Measurements from ENCODE around the gene FZR1. TPM values are rescaled to one million over a fixed set of nuclear protein-coding genes. Genes with fewer than 3 reads are reported as not detected.

FZR1 gene
- total and polyA plus RNA-seq, 2 of the 8 experiments (the other 6 are each of a cell fraction or from before 2014, with no cell fraction given) = 21.6 to 35.5 TPM

DNA sequence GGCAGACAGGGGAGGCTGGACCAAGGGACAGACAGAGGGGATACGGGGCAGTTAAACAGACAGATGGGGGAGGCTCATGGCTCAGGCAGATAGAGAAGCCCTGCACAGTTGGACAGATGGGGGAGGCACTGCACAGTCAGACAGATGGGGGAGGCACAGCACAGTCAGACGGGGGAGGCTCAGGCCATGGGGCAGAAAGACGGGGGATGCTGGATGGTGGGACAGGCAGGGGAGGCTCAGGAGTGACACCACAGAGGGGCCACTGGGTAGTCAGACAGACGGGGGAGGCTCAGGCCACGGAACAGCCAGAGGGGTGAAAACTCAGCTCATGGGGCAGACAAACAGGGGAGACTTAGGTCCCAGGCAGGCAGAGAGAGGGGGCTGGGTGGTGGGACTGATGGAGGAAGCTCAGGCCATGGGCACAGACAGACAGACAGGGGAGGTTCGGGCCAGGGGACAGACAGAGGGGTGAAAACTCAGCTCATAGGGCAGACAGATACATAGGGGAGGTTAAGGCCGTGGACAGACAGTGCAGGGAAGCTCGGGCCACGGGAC, 50.4 kb downstream of the FZR1 start:
- Histone ChIP-seq H3K56ac (replicated peaks; ENCODE audit: insufficient read length, low read depth, low read length) (no peak overlapping the region), H4K5ac (ENCODE audit: insufficient read length, low read depth, low read length) (no peak overlapping the region), H4K91ac (replicated peaks; ENCODE audit: insufficient read length, low read length) (no peak overlapping the region), H4K8ac (ENCODE audit: extremely low read depth, insufficient read depth, low read length) (peak overlapping the region; percentile 35; the same call in 1 of the 2 replicates), H3K23ac (ENCODE audit: insufficient read length) (no peak overlapping the region), H3K4me3 (ENCODE audit: extremely low read depth in 1 of 4, insufficient read depth in 2 of 4, low read depth in 3 of 4, low read length in 4 of 4) (peak overlapping the region; percentile 67 to 76 (median 72)), H3K27me3 (replicated peaks in 1 of 4; ENCODE audit: control insufficient read depth in 3 of 4, extremely low read depth in 1 of 4, insufficient read depth in 3 of 4, low read length in 3 of 4) (peaks cover 0 to 15% (median 7%) of the 10 kb centered on the region in 4 experiments; a peak in 4 of 7 replicates), H3K14ac (ENCODE audit: insufficient read length) (no peak overlapping the region), H3K9ac (replicated peaks in 1 of 4; ENCODE audit: extremely low read depth in 1 of 4, low read depth in 3 of 4, low read length in 3 of 4) (peak overlapping the region in 2 of 4 experiments; percentile 7 to 41; a peak in 3 of 7 replicates), H4K20me1 (replicated peaks in 1 of 2; ENCODE audit: control insufficient read depth in 1 of 2, insufficient read depth in 2 of 2, low read length in 2 of 2) (peaks cover 10 to 18% of the 10 kb centered on the region in 2 experiments), H3K79me2 (ENCODE audit: control insufficient read depth in 1 of 2, insufficient read depth in 2 of 2, low read length in 2 of 2) (peaks cover 0 to 8% of the 10 kb centered on the region in 2 experiments; a peak in 1 of 4 replicates), H3K27ac (ENCODE audit: low read depth, low read length) (no peak overlapping the region), H3K79me1 (ENCODE audit: low read depth, low read length) (peaks cover 7% of the 10 kb centered on the region), H3K18ac (ENCODE audit: extremely low read depth, low read length) (no peak overlapping the region; the same call in 1 of the 2 replicates), H2BK15ac (ENCODE audit: low read length) (no peak overlapping the region), H3K4me1 (replicated peaks in 1 of 4; ENCODE audit: control insufficient read depth in 3 of 4, insufficient read depth in 4 of 4, low read length in 3 of 4) (peaks cover 0 to 8% (median 6%) of the 10 kb centered on the region in 4 experiments; a peak in 5 of 7 replicates), H2BK120ac (replicated peaks; ENCODE audit: low read depth, low read length) (no peak overlapping the region), H2BK5ac (ENCODE audit: low read depth, low read length) (no peak overlapping the region), H3K4ac (replicated peaks; ENCODE audit: insufficient read length, low read depth, low read length) (no peak overlapping the region), H3K23me2 (ENCODE audit: low read depth, low read length) (peaks cover 11% of the 10 kb centered on the region), H3K36me3 (ENCODE audit: control insufficient read depth in 2 of 4, insufficient read depth in 4 of 4, low read length in 3 of 4) (no peaks in the 10 kb centered on the region), H2BK12ac (ENCODE audit: low read depth, low read length) (no peak overlapping the region), H3K4me2 (ENCODE audit: insufficient read depth in 1 of 2, low read depth in 2 of 2, low read length in 2 of 2) (peak overlapping the region; percentile 63 to 84), H2BK20ac (ENCODE audit: low read length) (no peak overlapping the region), H3K9me3 (ENCODE audit: insufficient read depth in 2 of 2, low read depth in 1 of 2, low read length in 1 of 2) (no peaks in the 10 kb centered on the region), H2AK5ac (ENCODE audit: low read depth, low read length) (no peak overlapping the region), H2AFZ (ENCODE audit: low read length) (no peak overlapping the region)
- 62% methylated on average over 9 of the region's 9 CpGs; no CpG with 5 or more reads in 1 of the 2 experiments for WGBS, 2 experiments (ENCODE audit: extremely low coverage in 1 of 2, insufficient coverage in 1 of 2, insufficient read length in 1 of 2, insufficient replicate concordance in 2 of 2, low coverage in 1 of 2, low lambda C conversion rate in 2 of 2, missing lambda C conversion rate in 1 of 2)
- DNase-seq (ENCODE audit: low read depth in 1 of 2, low spot score in 2 of 2) (peak in 1 of 2 experiments; percentile 59), FAIRE-seq (no peak)
- ChIA-PET CTCF (ENCODE audit: partially characterized antibody) (interaction anchor here (1.1 to 8.5 kb wide), 11 partner anchors 10 to 98 kb away, joined by 3 to 66 read pairs (median 3); no protein-coding TSS in a partner anchor), POLR2A (ENCODE audit: partially characterized antibody) (interaction anchor here (0.7 to 2.3 kb wide), 10 partner anchors 8 to 57 kb away, joined by 3 to 12 read pairs (median 5); partner anchors contain the start of genes HMG20B and TEKTIP1)
